Kidney (tissue), 14 donors: ENCODE results near the gene CACNA2D1. TPM values are rescaled to one million over a fixed set of nuclear protein-coding genes. Genes with fewer than 3 reads are reported as not detected.

Experiments used
- DNase-seq, 5 donors: peaks; one replicate each; pipeline ENCODE4 v3.0.0-alpha.2; 2013 to 2020
- FAIRE-seq: peaks from 2 replicates; lab custom pipeline; 2012; peaks lifted over from hg19 to GRCh38; lab: Jason Lieb, UNC
- H3K27ac ChIP-seq, 2 donors: one replicate each; pipeline ENCODE4 v1.7.0; 2013; ENCODE audit warnings: low read depth in 2 of 2, low read length in 2 of 2, inconsistent platforms in 1 of 2
- H3K27me3 ChIP-seq: one replicate; pipeline ENCODE4 v1.7.1; 2013; ENCODE audit warnings: low read length, inconsistent platforms; ENCODE audit not compliant: control insufficient read depth, insufficient read depth
- H3K36me3 ChIP-seq, 3 donors: one replicate each; pipeline versions ENCODE4 v1.7.0 to v1.7.1; 2013; ENCODE audit warnings: low read length in 3 of 3, control low read depth in 1 of 3, inconsistent platforms in 1 of 3; ENCODE audit not compliant: insufficient read depth in 3 of 3, control insufficient read depth in 2 of 3
- H3K4me1 ChIP-seq, 3 donors: one replicate each; pipeline versions ENCODE4 v1.7.0 to v1.7.1; 2013; ENCODE audit warnings: low read length in 3 of 3, inconsistent platforms in 1 of 3, low read depth in 1 of 3; ENCODE audit not compliant: control insufficient read depth in 2 of 3, insufficient read depth in 2 of 3
- H3K4me3 ChIP-seq, 3 donors: one replicate each; pipeline versions ENCODE4 v1.7.0 to v1.8.1; 2013; ENCODE audit warnings: low read length in 3 of 3, control low read depth in 1 of 3, inconsistent platforms in 1 of 3
- H3K9ac ChIP-seq, 3 donors: one replicate each; pipeline versions ENCODE4 v1.7.0 to v1.7.1; 2013; ENCODE audit warnings: low read length in 3 of 3, control low read depth in 1 of 3, inconsistent platforms in 1 of 3
- H3K9me3 ChIP-seq, 3 donors: one replicate each; pipeline versions ENCODE4 v1.7.0 to v1.7.1; 2013; ENCODE audit warnings: low read length in 3 of 3, control low read depth in 1 of 3, inconsistent platforms in 1 of 3; ENCODE audit not compliant: control insufficient read depth in 2 of 3, insufficient read depth in 1 of 3
- CTCF ChIP-seq: IDR thresholded peaks from 3 replicates; pipeline ENCODE4 v1.5.1; 2012; ENCODE audit warnings: mild to moderate bottlenecking, moderate library complexity, borderline replicate concordance; ENCODE audit not compliant: insufficient read depth; ENCODE audit errors: extremely low read depth
- intact Hi-C: fragments of 100-400 bp; cut with DNase I; formaldehyde crosslinking; loops from one replicate; pipeline ENCODE4 v1.11.1; 2022
- polyA plus RNA-seq: library from polyadenylated mRNA; stranded (reverse); fragments of 350-450 nt; fragmentation: Illumina TruSeq; extraction: RNeasy Lipid Tissue Mini Kit (QIAGEN cat#74804); gene quantifications from one replicate; pipeline ENCODE4 v1.2.3, GENCODE V29; 2014; ENCODE audit warnings: low read depth, low replicate concordance; ENCODE audit not compliant: insufficient read depth
- total RNA-seq: library from RNA; stranded (reverse); fragmentation: NEBNext Ultra II Directional; extraction: Animal tissue kit (Norgen Biotek cat#: 25700); gene quantifications from one replicate; pipeline ENCODE4 v1.2.1, GENCODE V29; 2021
- donor health status: control.
- donor health status: control.
- donor health status: control.
- donor health status: control.
- donor health status: control.
- donor health status: DM: yes; HTN: yes; CAD: no.
- donor health status: Normal renal cell carcinoma (clear cell type).

The CACNA2D1 gene
- total and polyA plus RNA-seq, 2 donors from 2014 or later = 3.5 to 18.3 TPM

- DNase-seq = no peak
- no peak for FAIRE-seq
- no peak overlapping the region for H3K9ac ChIP-seq
- H3K27me3 ChIP-seq = no peaks in the 10 kb centered on the region
- no peak overlapping the region for H3K4me3 ChIP-seq
- no peak for TF ChIP-seq CTCF
- H3K4me1 ChIP-seq = no peaks in the 10 kb centered on the region
- H3K36me3 ChIP-seq = no peaks in the 10 kb centered on the region
- intact Hi-C loops = no loop called here
- H3K27ac ChIP-seq = no peak overlapping the region
- H3K9me3 ChIP-seq = no peaks in the 10 kb centered on the region
Measured at GRCh38 chr7:82291931-82292330, 151.6 kb downstream of the CACNA2D1 start.

GRCh38 chr7:82289889-82290288 is 153.7 kb downstream of the CACNA2D1 start:
- H3K9ac ChIP-seq = no peak overlapping the region
- no peaks in the 10 kb centered on the region for H3K9me3 ChIP-seq
- FAIRE-seq (no peak), DNase-seq (no peak)
- H3K27me3 ChIP-seq = no peaks in the 10 kb centered on the region
- H3K27ac ChIP-seq = no peak overlapping the region
- no peak for TF ChIP-seq CTCF
- H3K4me1 ChIP-seq = no peaks in the 10 kb centered on the region
- H3K36me3 ChIP-seq = no peaks in the 10 kb centered on the region
- intact Hi-C loops = no loop called here
- no peak overlapping the region for H3K4me3 ChIP-seq

GRCh38 chr7:82289152-82289535 is 154.4 kb downstream of the CACNA2D1 start:
- intact Hi-C loops = no loop called here
- no peak overlapping the region for H3K4me3 ChIP-seq
- no peaks in the 10 kb centered on the region for H3K36me3 ChIP-seq
- H3K9ac ChIP-seq = no peak overlapping the region
- no peak overlapping the region for H3K27ac ChIP-seq
- FAIRE-seq (no peak), DNase-seq (no peak)
- no peak for TF ChIP-seq CTCF
- no peaks in the 10 kb centered on the region for H3K9me3 ChIP-seq
- no peaks in the 10 kb centered on the region for H3K27me3 ChIP-seq
- H3K4me1 ChIP-seq = no peaks in the 10 kb centered on the region

GRCh38 chr7:82286798-82287140 is 156.8 kb downstream of the CACNA2D1 start:
- no peak overlapping the region for H3K27ac ChIP-seq
- FAIRE-seq = no peak
- no peak for DNase-seq

More at GRCh38 chr7:82286798-82287140, 156.8 kb downstream of the CACNA2D1 start:
- intact Hi-C loops = no loop called here
- H3K27me3 ChIP-seq = no peaks in the 10 kb centered on the region
- H3K36me3 ChIP-seq = no peaks in the 10 kb centered on the region
- no peaks in the 10 kb centered on the region for H3K4me1 ChIP-seq
- no peak overlapping the region for H3K9ac ChIP-seq
- H3K9me3 ChIP-seq = no peaks in the 10 kb centered on the region
- no peak for TF ChIP-seq CTCF
- H3K4me3 ChIP-seq = no peak overlapping the region
